GM19372 (cell line): ENCODE measurements around the gene LRRC37A3.
"Not testable (repeated sequence)": the region's sequence is repeated elsewhere in the genome, so short reads cannot be mapped to it uniquely, and the experiment has no call there.

ENCODE experiments used
- ATAC-seq: cut with Tn5 transposase; IDR thresholded peaks from one replicate; pipeline ENCODE4 v1.9.1; 2021; ENCODE audit warnings: mild to moderate bottlenecking, low read depth, moderate library complexity; ENCODE audit not compliant: unreplicated experiment

LRRC37A3 gene

DNA sequence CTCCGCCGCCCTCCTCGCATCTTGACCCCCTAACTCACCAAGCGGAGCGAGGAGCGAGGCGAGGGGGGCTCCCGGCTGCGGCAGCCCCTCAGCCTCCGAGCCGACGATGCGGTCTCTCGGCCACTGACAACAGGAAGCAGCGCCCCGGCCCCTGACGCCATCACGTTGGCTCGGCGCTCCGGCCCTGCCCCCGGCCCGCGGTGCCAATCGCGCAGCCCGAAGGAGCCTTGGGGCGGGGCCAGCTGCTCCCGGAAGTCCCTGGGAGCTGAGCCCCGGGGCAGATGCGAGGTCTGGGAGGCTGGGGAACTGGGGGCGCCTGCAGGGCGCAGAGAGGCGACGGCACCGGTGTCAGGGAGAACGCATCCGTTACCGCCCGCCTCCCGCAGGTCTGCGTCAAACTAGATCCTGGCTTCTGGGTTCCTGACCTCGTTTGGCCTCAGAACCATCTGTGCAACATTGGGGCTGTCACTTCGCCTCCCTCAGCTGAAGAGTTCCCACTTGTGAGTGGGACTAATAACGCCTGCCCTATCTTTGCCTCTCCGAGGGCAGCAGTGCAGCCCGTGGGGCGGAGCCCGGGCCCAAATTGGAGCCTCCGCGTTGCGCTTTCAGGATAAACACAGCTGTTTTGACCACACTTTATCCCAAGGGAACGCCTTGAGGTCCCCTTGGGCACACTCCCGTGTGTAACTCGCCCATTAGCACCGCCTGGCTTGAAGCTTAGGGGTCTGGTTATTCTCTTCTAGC lies 82.1 kb downstream of the LRRC37A3 start:
- ATAC-seq = peak; percentile 94

GRCh38 chr17:64836623-64837017 lies 82.7 kb downstream of the LRRC37A3 start:
- peak; percentile 31 for ATAC-seq

GRCh38 chr17:64834060-64834459 lies 85.2 kb downstream of the LRRC37A3 start:
- ATAC-seq = not testable (repeated sequence)

DNA sequence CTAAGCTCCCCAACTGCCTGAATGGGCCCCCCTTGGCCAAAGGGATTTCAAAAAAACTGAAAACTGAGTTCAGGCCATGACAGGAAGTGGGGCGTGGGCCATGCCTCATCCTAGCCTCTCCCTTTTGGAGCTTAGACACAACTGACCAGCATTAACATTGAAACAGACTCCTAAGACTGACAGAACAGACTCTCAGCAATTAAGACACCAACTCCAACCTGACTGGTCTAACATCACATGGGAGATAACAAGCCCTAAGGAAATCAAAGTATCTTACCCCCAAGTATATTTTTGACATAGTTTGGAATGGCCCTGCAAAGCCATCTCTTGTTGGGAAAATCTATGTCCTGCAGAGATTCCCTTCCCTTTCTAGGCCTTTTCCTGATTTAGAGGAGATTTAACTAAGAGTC lies 88.6 kb downstream of the LRRC37A3 start:
- not testable (repeated sequence) for ATAC-seq

- not testable (repeated sequence) for ATAC-seq
These were observed 89.3 kb downstream of the LRRC37A3 start for GRCh38 chr17:64829824-64830630.

DNA sequence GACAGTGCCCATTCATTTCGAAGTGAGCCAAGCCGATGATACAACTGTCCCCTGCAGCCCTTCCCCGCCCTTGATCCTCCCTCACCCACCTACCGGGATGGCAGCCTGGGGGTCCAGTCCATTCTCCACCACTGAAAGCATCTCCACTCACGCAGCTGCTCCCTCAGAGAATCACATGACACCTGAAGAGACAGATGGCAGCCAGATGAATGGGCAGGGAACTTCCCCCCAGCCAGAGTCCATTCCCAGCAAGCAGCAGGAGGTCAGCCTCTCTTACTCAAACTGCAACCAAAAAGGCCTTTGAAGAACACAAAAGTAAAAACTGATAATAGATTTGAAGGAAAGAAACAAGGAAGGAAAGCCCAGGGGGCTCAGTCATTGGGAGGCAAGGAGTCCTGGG lies 90.2 kb downstream of the LRRC37A3 start:
- not testable (repeated sequence) for ATAC-seq

GRCh38 chr17:64818904-64819303 lies 100.4 kb downstream of the LRRC37A3 start:
- ATAC-seq = not testable (repeated sequence)

DNA sequence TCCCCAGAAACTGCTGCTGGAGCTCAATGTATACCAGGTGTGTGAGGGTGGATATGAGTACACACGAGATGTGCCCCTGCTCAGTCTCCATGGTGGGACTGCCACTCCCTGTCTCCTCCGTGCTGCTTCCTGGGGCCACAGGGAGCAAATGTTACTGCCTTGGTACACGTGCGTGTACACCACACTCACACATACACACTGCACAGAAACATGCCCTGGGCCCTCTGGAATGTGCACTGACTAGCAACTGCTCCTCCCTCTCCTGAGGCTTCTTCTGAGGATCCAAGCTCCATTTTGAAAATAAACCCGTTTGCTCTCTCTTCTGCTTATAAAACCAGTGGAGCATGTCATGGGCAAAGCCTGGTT lies 103.5 kb downstream of the LRRC37A3 start:
- not testable (repeated sequence) for ATAC-seq

- not testable (repeated sequence) for ATAC-seq
These were observed 104.1 kb downstream of the LRRC37A3 start for GRCh38 chr17:64814993-64815832.

DNA sequence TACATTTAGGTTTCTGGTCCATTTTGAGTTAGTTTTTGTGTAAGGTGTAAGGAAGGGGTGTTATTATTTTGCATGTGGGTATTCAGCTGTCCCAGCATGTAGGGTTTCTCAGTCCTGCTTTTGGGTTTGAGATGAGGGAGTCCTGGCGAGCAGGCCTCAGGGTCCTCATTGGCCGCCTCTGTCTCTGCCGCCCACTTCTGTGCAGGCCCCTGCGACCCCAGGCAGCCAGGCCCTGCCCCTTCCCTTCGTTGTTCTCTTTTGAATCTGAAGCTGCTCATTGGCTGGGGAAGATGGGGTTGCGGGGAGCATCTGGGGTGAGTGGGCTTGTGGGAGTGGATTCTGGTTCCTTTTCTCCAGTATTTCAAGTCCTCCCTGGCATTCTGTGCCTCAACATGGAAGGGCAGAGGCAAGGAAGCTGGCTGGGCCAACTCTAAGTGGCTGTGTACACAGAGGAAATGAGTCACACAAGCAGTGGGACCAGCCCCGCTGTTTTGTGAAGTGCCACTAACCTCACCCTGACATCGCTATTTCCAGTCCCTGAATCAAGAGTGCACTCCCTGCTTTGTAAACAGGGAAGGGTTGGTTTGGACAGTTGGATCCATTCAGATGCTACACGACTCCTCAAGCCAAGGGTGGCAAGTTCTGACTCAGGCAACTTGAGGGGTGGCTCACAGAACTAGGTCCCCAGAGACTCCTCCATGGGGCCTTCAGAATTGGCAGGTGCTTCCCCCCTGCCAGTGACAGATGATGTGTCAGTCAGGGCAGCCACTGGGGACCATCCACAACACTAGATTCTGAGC lies 110.9 kb downstream of the LRRC37A3 start:
- ATAC-seq = peak; percentile 68
